OCI-LY3 (cell line): Measurements from ENCODE around the gene CYP27A1.
"Not testable (repeated sequence)": the region's sequence is repeated elsewhere in the genome, so short reads cannot be mapped to it uniquely, and the experiment has no call there.

Experiments used
- H2AFZ ChIP-seq: fragments of 200-600, 300-600 bp; shearing (Covaris generic); 2 replicates; pipeline ENCODE4 v1.6.0; 2014; ENCODE audit warnings: antibody characterized with exemption, low read depth, low read length
- H3K27ac ChIP-seq: fragments of 200-600, 300-600 bp; sonication (generic); 2 replicates; pipeline ENCODE4 v1.5.1; 2014; ENCODE audit warnings: mild to moderate bottlenecking, low read length, moderate library complexity, mixed read lengths
- H3K27me3 ChIP-seq: fragments of 200-600, 300-600 bp; sonication (generic); 2 replicates; pipeline ENCODE4 v1.6.1; 2014; ENCODE audit warnings: low read depth, low read length, mixed read lengths
- H3K36me3 ChIP-seq: fragments of 200-600, 300-600 bp; sonication (generic); replicated peaks from 2 replicates; pipeline ENCODE3; 2014; ENCODE audit warnings: low read depth, low read length, mixed read lengths
- H3K4me1 ChIP-seq: fragments of 300-600, 200-600 bp; sonication (generic); 2 replicates; pipeline ENCODE4 v1.6.1; 2014; ENCODE audit warnings: low read length, mixed read lengths
- H3K4me2 ChIP-seq: fragments of 200-600, 300-600 bp; sonication (generic); 2 replicates; pipeline ENCODE4 v1.6.1; 2014; ENCODE audit warnings: low read length, mixed read lengths
- H3K4me3 ChIP-seq: fragments of 300-600, 200-600 bp; sonication (generic); 2 replicates; pipeline ENCODE4 v1.5.1; 2014; ENCODE audit warnings: antibody characterized with exemption, mild to moderate bottlenecking, low read length, moderate library complexity
- H3K79me2 ChIP-seq: fragments of 300-600, 200-600 bp; shearing (Covaris generic); 2 replicates; pipeline ENCODE4 v1.6.1; 2014; ENCODE audit warnings: mild to moderate bottlenecking, low read length, mixed read lengths
- H3K9ac ChIP-seq: fragments of 300-600, 200-600 bp; shearing (Covaris generic); 2 replicates; pipeline ENCODE4 v1.6.0; 2014; ENCODE audit warnings: mild to moderate bottlenecking, low read length, moderate library complexity
- H3K9me3 ChIP-seq: fragments of 200-600, 300-600 bp; shearing (Covaris generic); 2 replicates; pipeline ENCODE4 v1.6.1; 2014; ENCODE audit warnings: low read length, mixed read lengths; ENCODE audit not compliant: insufficient read depth
- H4K20me1 ChIP-seq: fragments of 200-600, 300-600 bp; sonication (generic); 2 replicates; pipeline ENCODE4 v1.6.1; 2016; ENCODE audit warnings: low read length, mixed read lengths; ENCODE audit not compliant: insufficient read depth
- CTCF ChIP-seq: fragments of 200-600, 300-600 bp; sonication (generic); IDR thresholded peaks from 2 replicates; pipeline ENCODE4 v1.5.1; 2014; ENCODE audit warnings: antibody characterized with exemption, low read length, low read depth
- EZH2phosphoT487 ChIP-seq: fragments of 200-600 bp; shearing (Covaris generic); IDR thresholded peaks from 2 replicates; pipeline ENCODE4 v1.6.1; 2018; ENCODE audit warnings: antibody characterized with exemption, mixed run types, low read depth

Gene CYP27A1

GRCh38 chr2:218755567-218756404 lies 26.2 kb upstream of the CYP27A1 start:
- no peaks in the 10 kb centered on the region for H3K4me1 ChIP-seq
- no peaks in the 10 kb centered on the region for H3K9me3 ChIP-seq
- no peaks in the 10 kb centered on the region for H4K20me1 ChIP-seq
- H2AFZ ChIP-seq: no peak overlapping the region
- no peak overlapping the region for H3K9ac ChIP-seq
- no peak overlapping the region for H3K27ac ChIP-seq
- H3K27me3 ChIP-seq: no peaks in the 10 kb centered on the region
- no peak overlapping the region for H3K4me2 ChIP-seq
- TF ChIP-seq CTCF (no peak), EZH2phosphoT487 (no peak)
- no peaks in the 10 kb centered on the region for H3K79me2 ChIP-seq
- no peak overlapping the region for H3K4me3 ChIP-seq
- peaks cover 6% of the 10 kb centered on the region for H3K36me3 ChIP-seq

- Histone ChIP-seq H3K9me3 (no peaks in the 10 kb centered on the region), H3K4me2 (no peak overlapping the region), H3K9ac (no peak overlapping the region), H4K20me1 (no peaks in the 10 kb centered on the region), H3K27me3 (no peaks in the 10 kb centered on the region), H2AFZ (no peak overlapping the region), H3K36me3 (peaks cover 6% of the 10 kb centered on the region), H3K27ac (no peak overlapping the region), H3K79me2 (no peaks in the 10 kb centered on the region), H3K4me1 (no peaks in the 10 kb centered on the region), H3K4me3 (no peak overlapping the region)
- no peak for TF ChIP-seq EZH2phosphoT487
- no peak for TF ChIP-seq CTCF
These were observed 25.2 kb upstream of the CYP27A1 start for GRCh38 chr2:218756599-218757377.

DNA sequence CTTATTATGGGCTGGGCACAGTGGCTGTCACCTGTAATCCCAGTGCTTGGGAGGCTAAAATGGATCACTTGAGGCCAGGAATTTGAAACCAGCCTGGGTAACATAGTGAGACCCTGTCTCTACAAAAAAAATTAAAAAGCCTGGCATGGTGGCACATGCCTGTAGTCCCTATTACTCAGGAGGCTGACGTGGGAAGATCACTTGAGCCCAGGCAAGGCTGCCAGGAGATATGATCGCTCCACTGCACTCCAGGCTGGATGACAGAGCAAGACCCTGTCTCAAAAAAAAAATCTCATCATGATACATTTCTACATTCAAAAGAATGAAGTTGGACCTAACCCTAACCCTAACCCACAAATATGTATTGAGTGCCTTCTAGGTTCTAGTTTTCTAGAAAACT lies 20.2 kb upstream of the CYP27A1 start:
- Histone ChIP-seq H3K4me2 (no peak overlapping the region), H3K27me3 (no peaks in the 10 kb centered on the region), H3K36me3 (no peaks in the 10 kb centered on the region), H3K4me1 (no peaks in the 10 kb centered on the region), H2AFZ (no peak overlapping the region), H3K9ac (no peak overlapping the region), H3K27ac (no peak overlapping the region), H4K20me1 (no peaks in the 10 kb centered on the region), H3K9me3 (no peaks in the 10 kb centered on the region), H3K79me2 (no peaks in the 10 kb centered on the region), H3K4me3 (no peak overlapping the region)
- TF ChIP-seq CTCF: no peak
- no peak for TF ChIP-seq EZH2phosphoT487

GRCh38 chr2:218772759-218773158 lies 9.2 kb upstream of the CYP27A1 start:
- not testable (repeated sequence) for H3K4me1 ChIP-seq, H3K9ac ChIP-seq, H3K4me2 ChIP-seq, H3K27me3 ChIP-seq, H3K4me3 ChIP-seq, H2AFZ ChIP-seq, H3K79me2 ChIP-seq, H3K36me3 ChIP-seq, H3K9me3 ChIP-seq, H4K20me1 ChIP-seq, H3K27ac ChIP-seq
